ENCODE measurements around the gene GLP1R.

GLP1R gene
- 0 to 0.20 (median 0) reads per million in 18 experiments for total RNA-seq

DNA sequence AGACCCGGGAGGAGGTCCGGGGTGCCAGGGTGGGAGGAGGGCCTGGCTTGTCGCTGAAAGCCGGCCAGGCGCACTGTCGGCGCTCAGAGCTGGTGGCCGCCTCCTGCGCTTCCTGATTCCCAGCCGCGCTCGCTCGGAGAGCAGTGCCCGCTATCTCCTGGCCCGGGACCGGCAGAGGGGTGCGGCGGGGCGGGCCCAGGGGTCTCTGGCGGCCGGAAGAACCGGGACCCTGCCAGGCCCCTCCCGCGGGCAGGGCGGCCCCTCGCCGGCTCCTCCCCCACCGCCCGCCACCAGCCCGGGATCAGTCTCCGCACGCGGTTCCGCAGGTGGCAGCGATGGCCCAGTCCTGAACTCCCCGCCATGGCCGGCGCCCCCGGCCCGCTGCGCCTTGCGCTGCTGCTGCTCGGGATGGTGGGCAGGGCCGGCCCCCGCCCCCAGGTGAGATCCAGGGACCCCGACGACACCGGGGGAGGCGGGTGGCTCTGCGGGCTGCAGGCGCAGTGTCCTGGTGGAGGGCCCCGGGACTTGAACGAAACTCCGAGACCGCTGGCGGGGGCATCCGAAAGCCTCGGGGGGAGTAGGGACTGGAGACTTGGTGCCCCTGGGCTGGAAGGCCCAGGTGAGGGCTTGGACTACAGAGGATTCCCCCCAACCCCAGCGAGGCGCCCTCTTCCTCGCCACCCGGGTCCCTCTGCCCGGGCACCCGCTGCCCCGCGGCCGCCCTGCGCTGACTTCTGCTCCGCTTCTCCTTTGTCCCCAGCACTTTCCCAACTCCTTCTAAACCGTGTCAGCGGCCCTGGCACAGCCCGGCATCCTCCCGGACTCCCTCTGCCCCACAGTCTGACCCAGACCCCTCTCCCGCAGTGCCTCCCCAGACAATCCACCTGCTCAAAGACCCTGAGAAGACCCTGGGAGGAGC, at the start of gene GLP1R:
Gene GLP1R (plus strand): TSS at position 301 of the 919 bp plus-strand sequence. CDS start 60 bp downstream, at position 361.
- DNase-seq, result no peak

DNA sequence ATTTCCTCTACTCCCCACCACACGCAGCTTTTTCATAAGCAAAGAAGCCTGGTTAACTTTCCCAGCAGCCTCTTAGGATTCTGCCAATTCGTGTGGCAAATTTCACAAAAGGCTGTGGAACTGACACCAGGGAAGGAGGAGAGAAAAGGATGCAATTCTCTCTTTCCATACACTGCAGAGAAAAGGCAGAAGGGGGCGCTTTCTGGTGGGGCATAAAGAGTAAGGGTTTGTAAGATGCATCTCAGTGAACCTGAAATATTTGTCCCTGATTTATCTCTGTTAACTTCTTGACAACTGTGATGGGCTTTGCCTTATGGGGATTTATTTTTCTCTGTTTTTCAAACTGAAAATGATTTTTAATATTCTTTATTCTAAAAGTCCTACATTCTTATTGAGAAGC, 45.5 kb upstream of the GLP1R start:
- DNase-seq, result no peak

DNA sequence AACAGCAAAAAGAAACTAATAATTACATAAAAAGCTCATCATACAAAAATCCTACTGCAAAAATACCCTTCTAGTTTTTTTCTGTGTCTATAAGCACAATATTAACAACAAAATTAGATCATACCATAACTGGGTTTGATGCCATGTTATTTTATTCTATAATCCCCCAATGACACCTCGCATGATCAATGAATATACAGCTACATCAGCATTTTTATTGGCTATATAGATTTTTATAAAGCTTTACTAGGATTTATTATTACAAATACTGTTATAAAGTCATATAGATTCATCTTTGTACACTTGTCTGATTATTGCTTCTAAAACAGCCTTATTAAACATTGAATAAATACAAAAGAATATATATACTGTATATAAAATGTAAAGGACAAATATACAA, 45.1 kb upstream of the GLP1R start:
- no peak for DNase-seq

DNA sequence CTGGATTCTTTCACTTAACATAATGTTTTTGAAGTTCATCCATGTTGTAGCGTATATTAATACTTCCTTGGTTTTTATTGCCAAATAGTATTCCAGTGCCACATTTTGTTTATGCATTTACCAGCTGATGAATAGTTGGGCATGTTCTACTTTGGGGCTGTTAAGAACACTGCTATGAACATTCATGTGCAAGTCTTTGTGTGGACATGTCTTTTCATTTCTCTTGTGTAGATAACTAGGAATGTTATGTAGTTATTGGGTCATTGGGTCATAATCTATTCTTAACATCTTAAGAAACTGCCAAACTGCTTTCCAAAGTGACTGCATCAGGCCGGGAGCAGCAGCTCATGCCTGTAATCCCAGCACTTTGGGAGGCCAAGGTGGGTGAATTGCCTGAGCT, 43.8 kb upstream of the GLP1R start:
- DNase-seq, result no peak

DNA sequence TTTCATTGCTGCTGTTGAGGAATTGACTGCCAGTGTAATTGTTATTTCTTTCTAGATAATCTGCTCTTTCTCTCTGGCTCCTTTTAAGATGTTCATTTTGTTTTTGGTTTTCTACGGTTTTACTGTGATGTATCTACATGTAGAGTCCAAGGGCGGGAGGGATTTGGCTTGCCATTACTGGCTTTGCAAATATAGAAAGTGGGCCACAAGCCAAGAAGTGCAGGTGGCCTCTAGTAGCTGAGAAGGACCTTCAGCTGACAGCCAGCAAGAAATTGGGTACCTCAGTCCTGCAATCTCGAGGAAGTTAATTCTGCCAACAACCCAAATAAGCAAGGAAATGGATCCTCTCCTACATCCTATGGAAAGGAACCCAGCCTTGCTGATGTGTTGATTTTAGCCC, 42.8 kb upstream of the GLP1R start:
- DNase-seq, result no peak

DNA sequence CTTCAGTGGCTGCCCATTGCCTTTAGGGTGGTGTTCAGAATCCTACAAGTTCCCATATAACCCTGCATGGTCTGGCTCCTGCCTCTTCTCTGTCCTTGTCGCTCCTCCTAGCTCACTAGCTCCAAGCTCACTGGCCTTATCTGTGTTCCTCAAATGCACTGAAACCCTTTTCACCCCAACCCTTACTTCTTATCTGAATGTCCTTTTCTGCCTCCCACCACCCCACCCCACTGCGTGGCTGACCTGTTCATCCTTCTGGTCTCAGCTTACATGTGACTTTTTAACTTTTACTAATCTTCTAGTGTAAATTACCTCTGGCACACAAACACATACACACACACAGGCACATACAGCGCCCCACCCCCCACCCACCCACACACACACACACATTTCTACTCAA, 41.0 kb upstream of the GLP1R start:
- DNase-seq, result no peak

DNA sequence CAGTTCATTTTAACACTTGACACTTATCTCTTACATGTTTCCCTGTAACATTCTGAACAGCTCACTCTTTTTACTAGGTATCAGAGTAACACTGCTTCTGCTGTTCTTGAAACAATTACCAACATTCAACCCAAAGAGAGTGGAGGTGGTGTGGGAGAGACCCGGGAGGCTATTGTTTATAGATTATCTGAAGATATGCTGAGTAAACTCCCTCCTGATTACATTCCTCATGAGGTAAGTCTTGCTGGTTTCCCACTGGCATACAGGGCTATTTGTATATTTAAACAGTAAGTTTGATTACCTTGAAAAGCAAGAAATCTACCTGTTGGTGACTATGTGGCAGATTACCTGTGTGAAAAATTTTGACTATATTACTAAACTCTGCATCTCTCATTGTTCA, 39.8 kb upstream of the GLP1R start:
- DNase-seq, result no peak

DNA sequence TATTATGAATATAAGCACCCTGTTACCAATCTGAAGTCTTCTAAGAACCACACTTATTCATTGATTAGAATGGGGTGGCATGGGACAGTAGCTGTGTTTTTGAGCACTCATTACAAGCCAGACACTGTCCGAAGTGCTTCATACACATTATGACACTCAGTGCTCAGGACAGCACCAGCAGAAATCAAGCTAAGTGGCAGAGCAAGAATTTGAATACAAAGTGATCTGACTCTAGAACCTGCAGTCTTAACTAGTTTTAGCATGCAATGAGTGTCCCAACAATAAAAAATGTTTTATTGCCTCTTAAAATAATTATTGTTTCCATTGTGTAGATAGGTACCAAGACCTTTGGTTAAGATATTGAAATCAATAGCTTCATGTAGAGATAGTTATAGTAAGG, 39.1 kb upstream of the GLP1R start:
- no peak for DNase-seq

DNA sequence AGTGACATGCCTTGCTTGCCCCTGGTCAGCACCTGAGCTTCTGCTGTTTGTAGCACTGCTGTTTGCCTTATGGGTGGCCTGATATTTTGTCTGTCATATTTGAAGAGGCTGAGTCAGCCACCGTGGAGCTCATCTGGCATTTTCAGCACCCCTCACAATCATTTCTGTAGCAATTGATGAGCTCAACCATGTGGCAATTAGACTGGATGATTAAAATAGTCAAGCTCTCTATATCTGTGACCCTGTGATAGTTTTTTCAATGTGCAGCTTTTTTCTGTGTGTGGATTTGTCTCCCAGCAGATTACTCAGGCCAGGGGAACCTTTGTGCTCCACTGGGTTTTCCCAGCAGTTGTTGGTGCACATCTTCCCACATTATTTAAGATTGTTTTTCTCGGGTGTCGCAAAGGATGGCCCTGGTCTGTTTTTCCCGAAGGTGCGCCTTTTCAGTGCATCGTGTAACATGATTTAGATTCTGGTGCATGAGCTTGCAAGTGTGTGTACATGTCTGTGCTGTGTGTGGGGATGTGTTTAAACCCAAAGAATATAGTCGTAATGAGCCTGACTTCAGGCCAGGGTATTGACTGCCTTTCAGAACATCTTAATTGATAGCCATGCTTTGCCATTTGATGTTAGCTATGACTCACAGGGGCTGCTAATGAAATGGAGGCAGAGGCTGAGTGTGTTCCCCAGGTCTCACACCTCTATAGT, 31.6 kb upstream of the GLP1R start:
- DNase-seq, result no peak

DNA sequence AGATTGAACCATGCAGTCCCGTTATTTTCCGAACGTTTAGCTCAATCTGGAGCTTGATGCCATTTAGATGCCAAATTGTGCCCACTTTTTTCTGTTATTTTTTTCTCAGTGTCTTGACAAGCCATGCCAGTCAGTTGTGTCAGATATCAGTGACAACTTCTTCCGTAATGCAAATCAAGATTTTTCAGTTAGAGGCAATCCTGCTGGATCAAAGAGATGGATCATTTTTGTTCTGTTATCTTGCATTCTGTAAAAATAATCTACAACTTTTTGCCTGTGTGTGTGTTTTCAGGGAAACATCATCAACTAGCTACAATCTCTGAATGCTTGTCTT, 31.1 kb upstream of the GLP1R start:
- no peak for DNase-seq

DNA sequence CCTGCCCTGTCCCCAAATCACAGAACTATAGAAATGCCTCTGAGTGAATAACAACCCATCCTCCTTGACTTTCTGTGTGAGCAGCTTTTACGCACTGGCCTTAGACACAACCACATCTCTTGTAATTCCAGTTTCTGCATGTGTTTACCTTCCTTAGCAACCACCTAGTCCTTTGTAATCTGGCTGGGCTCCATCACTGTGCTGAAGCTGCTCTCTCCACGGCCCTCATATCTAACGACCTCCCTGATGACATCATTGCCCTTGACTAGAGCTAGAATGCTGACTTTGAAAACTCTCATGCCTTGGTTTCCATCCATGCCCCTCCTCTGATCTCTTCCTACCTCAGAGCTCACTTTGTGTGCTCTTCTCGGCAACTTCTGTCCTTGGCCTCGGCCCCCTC, 30.5 kb upstream of the GLP1R start:
- DNase-seq, result no peak

DNA sequence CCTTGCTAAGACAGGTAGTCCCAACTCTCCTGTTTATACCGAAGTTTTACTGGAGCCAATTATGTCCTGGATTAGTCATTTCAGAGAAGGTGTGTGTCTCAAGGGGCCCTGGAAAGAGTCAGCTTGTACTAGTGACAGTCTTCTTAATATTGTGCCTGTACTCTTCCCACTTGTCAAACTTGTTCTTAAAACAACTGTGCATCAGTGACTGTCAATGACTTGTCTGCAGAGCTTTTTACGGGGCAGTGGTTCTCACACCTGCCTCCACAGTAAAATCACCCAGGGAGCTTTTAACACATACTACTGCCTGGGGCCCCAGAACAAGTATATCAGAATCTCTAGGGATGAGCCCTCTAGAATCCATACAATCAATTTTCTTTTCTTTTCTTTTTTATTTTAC, 28.4 kb upstream of the GLP1R start:
- DNase-seq, result no peak

DNA sequence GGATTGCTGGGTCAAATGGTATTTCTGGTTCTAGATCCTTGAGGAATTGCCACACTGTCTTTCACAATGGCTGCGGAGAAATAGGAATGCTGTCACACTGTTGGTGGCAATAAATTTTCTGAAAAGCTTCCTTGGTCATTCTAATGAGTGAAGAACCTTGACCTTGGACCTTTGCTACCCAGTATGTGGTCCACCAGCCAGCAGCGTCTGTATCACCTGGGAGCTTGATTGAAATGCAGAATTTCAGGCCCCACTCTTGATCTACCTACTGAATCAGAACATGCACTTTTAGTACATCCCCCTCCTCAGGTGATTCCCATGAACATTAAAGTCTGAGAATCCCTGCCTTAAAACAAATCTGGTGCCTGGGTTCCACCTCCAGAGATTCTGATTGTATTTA, 27.5 kb upstream of the GLP1R start:
- no peak for DNase-seq

DNA sequence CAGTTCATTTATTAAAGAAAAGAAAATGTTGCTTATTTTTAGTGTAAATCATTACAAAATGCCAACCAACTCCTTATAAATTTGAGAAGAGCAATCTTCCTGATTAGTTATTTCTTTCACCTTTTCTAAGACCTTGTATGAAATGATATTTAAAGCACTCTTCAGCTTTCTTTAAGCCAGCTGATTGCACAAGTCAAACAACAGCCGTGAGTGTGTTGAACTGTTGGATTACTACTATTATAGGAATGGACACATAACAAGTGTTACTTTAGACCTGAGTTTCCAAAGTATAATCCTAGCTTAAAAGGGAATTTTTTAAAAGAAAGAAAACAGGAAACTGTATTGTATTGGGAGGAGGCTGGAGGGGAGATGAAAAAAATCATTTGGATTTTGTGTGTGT, 26.8 kb upstream of the GLP1R start:
- DNase-seq, result no peak

DNA sequence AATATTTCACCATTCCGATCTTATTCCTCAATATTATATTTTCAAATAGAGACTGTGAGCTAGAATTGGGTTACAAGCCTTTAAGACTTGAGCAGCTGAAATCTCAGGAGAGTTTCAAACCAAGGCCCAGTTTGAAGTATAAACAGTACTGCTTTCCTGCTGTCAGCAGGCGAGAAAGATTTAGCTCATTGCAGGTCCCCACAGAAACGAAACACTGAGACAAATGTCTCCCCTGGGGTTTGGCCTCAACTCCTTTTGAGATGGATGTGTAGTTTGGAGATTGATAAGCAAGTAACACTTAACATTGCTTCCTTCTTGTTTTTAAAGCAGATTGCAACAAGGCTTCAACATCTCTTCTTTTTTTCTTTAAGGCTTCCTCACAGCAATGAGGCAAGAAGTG, 22.4 kb upstream of the GLP1R start:
- no peak for DNase-seq

DNA sequence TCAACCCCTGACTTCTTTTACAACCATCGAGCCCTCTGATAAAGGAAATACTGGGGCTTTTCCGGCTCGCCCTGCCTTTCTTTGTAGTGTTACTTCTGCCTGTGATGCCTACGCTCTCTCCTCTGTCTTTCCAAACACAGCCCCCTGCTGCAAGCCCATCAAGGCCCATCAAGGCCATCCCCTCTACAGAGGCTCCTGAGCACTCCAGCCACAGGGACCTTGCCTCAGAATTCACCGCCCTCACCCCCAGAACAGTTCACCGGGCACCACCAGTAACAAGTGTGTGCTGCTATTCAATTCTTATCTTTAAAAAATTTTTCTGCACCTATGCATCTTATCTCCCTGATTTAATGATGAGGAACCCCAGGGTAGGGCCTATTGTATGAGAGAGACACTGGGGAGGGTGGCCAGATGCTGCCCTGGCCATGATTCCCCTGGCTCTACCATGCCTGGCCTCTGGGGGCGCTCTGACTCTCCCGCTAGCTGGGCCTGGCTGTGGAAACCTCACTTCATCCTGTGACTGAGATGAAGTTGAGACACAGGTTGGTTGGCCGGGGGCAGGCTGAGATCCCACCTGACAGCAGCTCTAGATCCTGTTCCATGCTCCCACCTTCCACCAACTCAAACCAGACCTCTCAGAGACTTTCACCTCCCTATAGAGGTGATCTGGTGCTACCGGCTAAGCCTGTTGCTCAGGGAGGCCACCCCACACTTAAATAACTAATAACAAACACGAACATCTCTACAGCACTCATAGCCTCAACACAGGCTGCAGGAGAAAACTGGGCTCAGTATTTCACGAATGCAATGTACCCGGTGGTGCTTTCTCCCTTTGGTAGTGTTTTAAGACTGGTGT, 19.2 kb upstream of the GLP1R start:
- DNase-seq, result peak; percentile 8 to 39

DNA sequence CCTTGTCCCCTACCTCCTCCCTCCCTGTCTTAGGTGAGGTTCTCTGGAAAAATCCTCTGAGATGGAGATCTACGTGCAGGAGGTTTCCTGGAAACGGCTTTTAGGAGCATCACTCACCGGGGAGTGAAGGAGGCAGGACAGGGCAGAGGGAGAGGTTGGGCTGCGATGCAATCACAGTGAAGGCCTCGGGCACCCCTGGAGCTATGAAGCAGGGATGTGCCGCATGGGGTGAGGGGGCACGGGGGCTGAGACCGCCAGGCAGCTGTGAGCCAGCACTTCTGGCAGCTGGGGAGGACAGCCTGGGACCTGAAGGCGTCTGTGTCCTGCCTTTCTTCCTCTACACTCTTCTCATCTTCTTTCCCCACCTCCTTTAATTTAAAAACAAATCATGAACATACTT, 12.9 kb upstream of the GLP1R start:
- DNase-seq, result no peak

DNA sequence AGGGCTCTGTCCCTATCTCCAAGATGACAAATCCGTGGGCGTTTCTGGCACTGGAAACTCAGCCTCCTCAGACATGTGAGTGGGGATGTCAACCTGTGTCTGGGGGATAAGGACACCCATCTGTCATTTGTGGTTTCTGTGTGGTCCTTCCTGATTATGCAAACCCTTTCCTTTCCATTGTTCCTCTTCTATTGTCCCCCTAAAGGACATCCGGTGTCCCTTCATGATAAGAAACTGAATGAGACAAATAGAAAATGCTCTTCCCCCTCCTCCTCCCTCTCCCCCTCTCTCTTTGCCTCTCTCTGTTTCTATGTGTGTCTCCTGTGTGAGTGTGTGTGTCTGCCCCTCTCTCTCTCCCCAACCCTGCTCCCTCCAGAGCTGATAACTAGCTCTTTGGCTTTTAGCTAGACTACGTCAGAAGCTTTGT, 11.5 kb upstream of the GLP1R start:
- no peak for DNase-seq

DNA sequence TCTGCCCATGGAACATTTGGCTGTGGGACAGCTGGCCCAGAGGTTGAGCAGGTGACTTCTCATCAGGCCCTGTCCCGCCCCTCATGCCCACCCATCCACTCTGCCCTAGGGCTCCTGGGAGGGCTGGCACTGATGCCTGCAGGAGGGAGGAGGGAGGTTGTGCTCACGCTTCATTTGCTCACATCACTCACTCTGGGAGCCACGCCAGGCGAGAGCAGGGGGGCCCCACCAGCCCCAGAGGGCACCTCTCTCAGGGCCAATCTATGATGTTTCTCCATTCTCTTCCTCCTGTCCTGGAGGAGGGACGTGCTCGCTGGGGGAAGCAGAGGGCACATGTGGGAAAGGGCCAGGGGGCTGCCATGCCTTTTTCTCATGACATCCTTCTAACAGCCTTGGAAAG, 10.9 kb upstream of the GLP1R start:
- no peak for DNase-seq

DNA sequence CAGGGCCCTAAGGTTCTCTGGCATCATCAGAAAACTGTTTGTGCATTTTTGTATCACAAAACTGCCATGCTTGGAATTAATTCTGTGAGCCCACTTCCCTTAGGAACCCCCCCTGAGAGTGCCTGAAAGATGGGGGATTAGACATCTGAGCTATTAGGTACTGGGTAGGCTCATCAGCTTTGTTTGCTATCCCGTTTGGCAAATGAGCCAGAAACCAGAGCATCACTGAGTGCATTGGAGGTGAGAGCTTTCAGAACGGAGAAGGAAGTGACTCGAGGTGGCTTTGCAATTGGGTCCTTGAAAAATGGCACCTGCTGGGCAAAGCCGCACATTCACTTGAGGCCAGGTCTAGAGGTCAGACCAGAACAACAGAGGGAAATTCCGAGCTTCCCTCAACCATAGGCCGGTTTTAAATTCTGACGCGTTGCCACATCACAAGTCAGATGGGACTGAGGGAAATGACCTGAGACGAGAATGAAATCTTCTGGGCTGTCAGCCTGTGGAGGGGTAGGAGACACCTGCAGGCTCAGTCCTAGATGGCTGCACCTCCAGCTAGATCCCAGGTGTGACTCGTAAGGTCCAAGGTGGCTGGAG, 8.4 kb upstream of the GLP1R start:
- DNase-seq, result no peak

DNA sequence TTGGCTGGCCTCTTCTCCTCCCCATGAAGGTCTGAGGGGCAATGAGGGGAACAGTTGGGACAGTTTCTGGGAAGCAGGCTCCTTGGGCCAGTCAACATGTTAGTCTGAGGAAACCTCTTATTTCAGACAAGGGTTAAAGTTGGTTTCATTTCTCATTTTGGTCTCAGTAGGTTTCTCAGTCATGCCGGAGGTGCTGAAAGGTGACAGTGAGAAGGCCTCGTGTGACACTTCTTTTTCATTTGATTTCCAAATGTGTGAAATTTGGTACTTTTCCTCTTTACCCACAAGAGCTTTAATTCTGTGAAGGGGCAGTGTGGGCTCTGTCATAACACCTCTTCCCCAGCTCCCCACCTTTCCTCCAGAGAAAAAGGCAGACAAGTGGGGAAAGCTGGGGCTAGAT, 7.5 kb upstream of the GLP1R start:
- DNase-seq, result no peak

DNA sequence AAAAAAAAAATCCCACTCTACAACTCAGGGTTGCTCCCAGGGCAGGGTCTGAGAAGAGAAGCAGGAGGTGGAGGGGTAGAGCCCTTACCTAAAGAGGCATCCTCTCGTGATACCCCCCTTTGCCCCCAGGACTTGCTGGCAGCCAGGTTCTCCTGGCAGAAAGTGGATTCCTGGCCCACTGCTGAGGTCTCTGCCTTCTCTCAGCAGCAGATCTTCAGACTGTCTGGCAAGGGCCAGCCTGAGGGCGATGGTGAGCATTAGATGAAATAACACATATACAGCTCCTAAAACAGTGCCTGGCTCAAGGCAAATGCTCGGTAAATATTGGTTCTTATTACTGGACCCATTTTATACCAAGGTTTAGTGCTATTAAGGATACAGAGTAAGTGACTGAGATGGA, 4.8 kb upstream of the GLP1R start:
- DNase-seq, result no peak

DNA sequence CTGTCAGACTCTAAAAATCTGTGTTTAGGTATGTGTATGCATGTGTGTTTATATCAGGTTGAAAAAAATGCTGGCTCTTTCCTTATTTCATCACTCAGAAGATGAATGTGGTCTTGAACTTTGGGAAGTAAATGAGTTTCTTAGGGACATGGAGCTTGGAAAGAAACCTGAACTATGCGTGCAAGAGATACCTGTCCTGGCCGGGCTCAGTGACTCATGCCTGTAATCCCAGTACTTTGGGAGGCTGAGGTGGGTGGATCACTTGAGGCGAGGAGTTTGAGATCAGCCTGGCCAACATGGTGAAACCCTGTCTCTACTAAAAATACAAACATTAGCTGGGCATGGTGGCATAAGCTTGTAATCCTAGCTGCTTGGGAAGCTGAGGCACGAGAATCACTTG, 4.4 kb upstream of the GLP1R start:
- no peak for DNase-seq
